CD4-positive, alpha-beta T cell treated with Interleukin-4 for 4 hours (primary cell): ENCODE measurements around the gene CHMP2A.
"Not testable (repeated sequence)": the region's sequence is repeated elsewhere in the genome, so short reads cannot be mapped to it uniquely, and the experiment has no call there.

Experiments
- DNase-seq: peaks from one replicate; pipeline ENCODE4 v3.0.0-alpha.2; 2020

Gene CHMP2A

GRCh38 chr19:58555369-58555885, 522 bp upstream of the CHMP2A start:
- no peak for DNase-seq

- DNase-seq: no peak
Measured at GRCh38 chr19:58553799-58554493, 959 bp downstream of the CHMP2A start.

GRCh38 chr19:58552655-58553054, 2.2 kb downstream of the CHMP2A start:
- no peak for DNase-seq

DNA sequence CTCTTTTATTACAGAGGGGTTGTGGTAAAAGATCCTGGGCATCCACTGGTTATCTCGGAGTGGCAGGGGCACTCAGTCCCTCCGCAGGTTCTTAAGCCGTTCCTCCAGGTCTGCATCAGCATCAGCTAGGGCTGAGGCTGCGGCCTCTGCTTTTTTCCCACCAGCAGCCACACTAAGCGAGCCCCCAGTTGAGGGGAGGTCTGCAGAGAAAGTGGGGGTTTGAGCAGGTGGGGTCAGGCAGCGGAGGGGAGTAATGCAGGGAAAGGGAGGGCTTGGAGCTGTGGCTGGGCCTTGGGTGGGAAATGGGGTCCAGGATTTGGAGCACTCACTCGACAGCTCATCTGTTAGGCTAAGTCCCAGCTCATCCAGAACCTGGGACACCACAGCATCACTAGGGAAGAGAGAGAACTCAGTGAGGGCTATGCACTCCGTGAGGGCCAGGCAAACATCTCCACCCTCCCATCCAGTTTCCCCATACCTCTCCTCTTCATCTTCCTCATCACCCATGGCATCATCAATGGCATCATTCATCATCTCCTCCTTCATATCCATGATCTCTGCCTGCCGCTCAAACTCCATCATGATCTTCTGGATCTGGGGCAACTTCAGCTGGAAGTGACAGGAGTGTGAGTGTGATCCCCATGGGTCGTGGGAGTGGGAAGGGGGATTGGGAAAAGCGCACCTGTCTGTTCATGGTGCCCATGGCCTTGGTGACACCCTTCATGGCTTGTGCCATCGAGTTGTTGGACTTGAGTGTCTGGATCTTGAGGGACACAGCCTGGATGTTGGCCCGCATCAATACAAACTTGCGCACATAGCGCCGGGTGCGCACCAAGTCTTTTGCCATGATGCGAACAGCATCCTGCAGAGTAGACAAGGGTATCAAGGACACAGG, 3.1 kb downstream of the CHMP2A start:
- DNase-seq: no peak

- DNase-seq: no peak
Measured at GRCh38 chr19:58551123-58551497, 3.8 kb downstream of the CHMP2A start.

DNA sequence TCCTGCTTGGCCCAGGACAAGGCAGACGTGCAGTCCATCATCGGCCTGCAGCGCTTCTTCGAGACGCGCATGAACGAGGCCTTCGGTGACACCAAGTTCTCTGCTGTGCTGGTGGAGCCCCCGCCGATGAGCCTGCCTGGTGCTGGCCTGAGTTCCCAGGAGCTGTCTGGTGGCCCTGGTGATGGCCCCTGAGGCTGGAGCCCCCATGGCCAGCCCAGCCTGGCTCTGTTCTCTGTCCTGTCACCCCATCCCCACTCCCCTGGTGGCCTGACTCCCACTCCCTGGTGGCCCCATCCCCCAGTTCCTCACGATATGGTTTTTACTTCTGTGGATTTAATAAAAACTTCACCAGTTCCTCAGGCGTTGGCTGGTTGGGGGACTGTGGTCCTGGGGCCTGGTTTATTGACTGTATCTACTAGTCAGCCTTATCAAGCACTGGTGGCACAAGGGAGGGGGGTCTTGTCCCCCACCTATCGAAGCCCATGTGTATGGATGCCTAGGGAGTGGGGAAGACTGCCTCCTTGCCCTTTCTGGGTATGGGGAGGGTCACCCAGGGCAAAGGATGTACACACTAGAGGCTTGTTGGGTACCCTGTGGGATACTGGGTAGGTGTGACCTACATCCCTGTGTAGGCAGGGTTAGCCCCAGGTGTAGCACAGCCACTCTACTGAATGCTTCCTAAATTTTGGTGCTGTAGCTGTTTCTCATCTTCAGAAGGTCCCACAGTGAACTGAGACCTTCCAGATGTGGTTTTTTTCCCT, 4.4 kb downstream of the CHMP2A start:
- DNase-seq: no peak

DNA sequence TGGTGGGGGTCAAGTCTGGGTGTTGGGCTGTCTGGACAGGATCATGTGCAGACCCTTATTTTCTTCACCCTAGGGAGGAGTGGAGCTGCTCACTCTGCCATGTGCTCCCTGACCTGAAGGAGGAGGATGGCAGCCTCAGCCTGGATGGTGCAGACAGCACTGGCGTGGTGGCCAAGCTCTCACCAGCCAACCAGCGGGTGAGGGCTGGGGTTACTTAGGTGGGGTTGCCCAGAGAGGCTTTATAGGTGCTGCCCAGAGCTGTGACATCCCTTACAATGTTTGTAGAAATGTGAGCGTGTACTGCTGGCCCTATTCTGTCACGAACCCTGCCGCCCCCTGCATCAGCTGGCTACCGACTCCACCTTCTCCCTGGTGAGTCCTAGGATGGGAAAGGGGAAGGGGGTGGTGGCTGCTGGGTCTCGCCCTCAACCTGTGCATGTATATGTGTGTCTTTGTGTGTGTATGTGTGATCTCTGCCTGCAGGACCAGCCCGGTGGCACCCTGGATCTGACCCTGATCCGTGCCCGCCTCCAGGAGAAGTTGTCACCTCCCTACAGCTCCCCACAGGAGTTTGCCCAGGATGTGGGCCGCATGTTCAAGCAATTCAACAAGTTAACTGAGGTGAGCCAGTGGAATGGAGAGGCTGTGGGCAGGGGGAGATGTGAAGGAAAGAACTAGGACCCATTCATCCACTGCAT, 5.1 kb downstream of the CHMP2A start:
- no peak for DNase-seq

GRCh38 chr19:58548859-58549663, 5.8 kb downstream of the CHMP2A start:
- no peak for DNase-seq

DNA sequence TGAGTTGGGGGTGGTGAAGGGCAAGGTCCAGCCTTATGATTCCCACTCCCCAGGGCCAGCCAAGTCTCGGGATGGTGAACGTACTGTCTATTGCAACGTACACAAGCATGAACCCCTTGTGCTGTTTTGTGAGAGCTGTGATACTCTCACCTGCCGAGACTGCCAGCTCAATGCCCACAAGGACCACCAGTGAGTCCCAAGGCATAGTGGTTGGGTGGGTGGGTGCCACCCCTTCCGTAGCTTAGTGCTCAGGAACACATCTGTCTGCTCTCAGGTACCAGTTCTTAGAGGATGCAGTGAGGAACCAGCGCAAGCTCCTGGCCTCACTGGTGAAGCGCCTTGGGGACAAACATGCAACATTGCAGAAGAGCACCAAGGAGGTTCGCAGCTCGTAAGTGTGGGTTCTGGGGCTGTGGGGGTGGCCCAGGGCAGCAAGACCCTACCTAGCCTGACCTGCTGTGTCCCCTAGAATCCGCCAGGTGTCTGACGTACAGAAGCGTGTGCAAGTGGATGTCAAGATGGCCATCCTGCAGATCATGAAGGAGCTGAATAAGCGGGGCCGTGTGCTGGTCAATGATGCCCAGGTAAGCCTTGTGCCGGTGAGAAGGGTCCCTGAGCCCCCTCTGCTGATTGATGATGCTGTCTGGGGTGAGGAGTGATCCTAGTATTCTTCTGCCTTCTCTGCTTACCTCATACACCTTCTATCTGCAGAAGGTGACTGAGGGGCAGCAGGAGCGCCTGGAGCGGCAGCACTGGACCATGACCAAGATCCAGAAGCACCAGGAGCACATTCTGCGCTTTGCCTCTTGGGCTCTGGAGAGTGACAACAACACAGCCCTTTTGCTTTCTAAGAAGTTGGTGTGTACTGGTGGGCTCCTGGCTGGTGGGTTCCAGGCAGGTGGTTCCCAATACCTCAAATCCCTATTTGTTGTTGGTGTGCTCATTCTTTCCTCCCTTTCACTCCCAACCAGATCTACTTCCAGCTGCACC, 7.3 kb downstream of the CHMP2A start:
- no peak for DNase-seq

GRCh38 chr19:58546019-58546530, 8.8 kb downstream of the CHMP2A start:
- no peak for DNase-seq

DNA sequence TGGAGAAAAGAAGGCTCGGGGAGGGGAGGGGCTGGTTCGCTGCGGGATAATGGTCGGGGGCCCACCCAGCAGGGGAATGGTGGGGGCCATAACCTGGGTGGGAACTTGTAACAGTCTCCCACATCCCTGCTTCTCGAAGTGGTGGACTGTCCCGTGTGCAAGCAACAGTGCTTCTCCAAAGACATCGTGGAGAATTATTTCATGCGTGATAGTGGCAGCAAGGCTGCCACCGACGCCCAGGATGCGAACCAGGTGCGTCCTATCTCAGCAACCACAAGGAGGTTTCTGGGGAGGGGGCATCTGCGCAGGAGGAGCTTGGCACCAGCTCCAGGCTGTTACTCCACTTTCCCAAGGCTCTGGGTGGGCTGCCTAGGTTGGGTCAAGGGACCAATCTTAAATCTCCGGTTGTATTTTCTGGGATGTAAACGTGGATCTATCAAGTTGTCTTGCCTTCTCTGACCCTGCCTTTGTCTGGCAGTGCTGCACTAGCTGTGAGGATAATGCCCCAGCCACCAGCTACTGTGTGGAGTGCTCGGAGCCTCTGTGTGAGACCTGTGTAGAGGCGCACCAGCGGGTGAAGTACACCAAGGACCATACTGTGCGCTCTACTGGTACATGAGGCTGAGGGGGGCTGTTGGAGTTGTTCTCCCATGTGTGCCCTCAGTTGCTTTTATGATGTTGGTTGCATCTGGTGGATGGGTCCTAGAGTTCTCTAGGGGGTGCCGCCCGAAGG, 9.5 kb downstream of the CHMP2A start:
- DNase-seq: no peak

DNA sequence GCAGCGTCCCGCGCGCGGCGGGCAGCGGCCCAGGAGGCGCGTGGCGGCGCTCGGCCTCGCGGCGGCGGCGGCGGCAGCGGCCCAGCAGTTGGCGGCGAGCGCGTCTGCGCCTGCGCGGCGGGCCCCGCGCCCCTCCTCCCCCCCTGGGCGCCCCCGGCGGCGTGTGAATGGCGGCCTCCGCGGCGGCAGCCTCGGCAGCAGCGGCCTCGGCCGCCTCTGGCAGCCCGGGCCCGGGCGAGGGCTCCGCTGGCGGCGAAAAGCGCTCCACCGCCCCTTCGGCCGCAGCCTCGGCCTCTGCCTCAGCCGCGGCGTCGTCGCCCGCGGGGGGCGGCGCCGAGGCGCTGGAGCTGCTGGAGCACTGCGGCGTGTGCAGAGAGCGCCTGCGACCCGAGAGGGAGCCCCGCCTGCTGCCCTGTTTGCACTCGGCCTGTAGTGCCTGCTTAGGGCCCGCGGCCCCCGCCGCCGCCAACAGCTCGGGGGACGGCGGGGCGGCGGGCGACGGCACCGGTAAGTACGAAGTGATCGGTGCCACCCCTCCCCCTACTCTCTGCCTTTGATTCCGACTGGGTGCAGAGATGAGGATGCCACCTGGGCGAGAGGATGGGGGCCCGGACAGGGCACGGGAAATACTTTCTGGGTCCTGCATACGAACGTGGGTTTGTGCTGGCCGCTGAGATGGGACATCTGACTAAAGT, 10.2 kb downstream of the CHMP2A start:
- DNase-seq: peak; percentile 72

GRCh38 chr19:58543826-58544590, 10.9 kb downstream of the CHMP2A start, which contains the start of gene TRIM28:
Gene TRIM28 (plus strand): TSS chr19:58544064. CDS start chr19:58544758, 694 bp downstream.
- DNase-seq: peak; percentile 99

DNA sequence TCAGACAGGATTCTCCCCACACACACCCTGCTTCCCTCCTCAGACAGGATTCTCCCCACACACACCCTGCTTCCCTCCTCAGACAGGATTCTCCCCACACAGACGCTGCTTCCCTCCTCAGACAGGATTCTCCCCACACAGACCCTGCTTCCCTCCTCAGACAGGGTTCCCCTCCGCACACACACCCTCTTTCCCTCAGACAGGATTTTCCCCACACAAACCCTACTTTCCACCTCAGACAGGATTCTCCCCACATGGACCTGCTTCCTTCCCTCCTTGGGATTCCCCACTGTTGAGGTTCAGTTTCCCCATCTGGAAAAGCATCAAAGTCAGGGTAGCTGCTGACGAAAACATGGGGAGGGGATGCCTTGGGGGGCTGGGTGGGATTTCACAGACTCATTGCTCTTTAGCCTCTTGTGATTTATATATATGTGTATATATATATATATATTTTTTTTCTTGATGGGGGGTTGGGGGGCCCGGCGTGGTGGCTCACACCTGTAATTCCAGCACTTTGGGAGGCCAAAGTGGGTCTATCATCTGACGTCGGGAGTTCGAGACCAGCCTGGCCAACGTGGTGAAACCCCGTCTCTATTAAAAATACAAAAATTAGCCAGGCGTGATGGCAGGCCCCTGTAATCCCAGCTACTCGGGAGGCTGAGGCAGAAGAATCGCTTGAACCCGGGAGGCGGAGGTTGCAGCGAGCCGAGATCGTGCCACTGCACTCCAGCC, 12.1 kb downstream of the CHMP2A start:
- not testable (repeated sequence) for DNase-seq

DNA sequence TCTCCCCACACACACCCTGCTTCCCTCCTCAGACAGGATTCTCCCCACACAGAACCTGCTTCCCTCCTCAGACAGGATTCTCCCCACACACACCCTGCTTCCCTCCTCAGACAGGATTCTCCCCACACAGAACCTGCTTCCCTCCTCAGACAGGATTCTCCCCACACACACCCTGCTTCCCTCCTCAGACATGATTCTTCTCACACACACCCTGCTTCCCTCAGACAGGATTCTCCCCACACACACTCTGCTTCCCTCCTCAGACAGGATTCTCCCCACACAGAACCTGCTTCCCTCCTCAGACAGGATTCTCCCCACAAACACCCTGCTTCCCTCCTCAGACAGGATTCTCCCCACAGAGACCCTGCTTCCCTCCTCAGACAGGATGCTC, 15.7 kb downstream of the CHMP2A start:
- DNase-seq: not testable (repeated sequence)

DNA sequence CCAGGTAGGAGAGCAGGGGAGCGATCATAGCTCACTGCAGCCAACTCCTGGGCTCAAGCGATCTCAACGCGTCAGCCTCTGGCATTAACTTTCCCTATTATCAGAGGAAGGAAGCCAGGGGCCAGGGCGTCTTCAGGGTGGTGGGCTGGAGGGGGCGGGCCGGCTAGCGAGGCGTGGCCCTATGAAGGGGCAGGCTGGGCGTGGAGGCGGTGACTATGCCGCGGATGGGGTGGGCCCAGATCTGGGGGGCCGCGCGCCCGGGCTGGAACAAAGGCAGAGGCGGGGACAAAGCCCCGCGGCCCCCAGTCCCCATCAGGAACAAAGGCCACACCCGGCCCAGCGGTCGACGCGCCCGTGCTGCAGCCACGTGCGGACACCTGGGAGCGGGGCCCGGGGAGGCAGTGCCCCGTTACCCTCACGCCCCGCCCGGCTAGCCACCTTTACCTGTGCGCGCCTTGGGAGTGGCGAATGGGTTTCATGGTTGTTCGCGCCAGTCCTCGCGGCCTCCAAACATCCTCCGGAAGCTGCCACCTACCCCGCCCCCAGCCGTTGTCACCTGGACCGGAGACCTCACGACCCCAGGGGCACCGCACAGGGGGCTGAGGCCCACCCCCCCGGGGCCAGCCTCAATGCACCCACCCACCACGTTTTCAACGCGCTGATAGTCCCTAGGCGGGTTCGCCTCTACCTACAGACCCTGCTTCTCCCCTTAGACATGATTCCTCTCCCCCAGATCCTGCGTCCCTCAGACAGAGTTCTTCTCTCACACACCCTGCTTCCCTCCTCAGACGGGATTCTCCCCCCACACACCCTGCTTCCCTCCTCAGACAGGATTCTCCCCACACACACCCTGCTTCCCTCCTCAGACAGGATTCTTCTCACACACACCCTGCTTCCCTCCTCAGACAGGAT, 16.4 kb downstream of the CHMP2A start:
- no peak for DNase-seq
